Calu3 (cell line): ENCODE data around the gene IL1F10. TPM values are rescaled to one million over a fixed set of nuclear protein-coding genes. Genes with fewer than 3 reads are reported as not detected.

Experiments used
- Bru-seq: library from RNA; stranded (reverse); fragments of 400-500 nt; gene quantifications from one replicate; lab custom pipeline; 2021; lab: Mats Ljungman, UMichigan
- BruChase-seq, 2 experiments: library from RNA; stranded (reverse); fragments of 400-500 nt; gene quantifications; one replicate each; lab custom pipeline; 2021; lab: Mats Ljungman, UMichigan
- BruUV-seq: library from RNA; stranded (reverse); fragments of 400-500 nt; replicated peaks from 2 replicates; lab custom pipeline; 2021; lab: Mats Ljungman, UMichigan
- CTCF ChIA-PET: fragments of 300-600 bp; sonication (Branson Sonifier 250); formaldehyde crosslinking; loops from one replicate; lab custom pipeline; 2022; ENCODE audit warnings: antibody characterized with exemption; lab: Charles Lee
- DNase-seq: peaks from one replicate; pipeline ENCODE4 v3.0.0; 2022
- H3K27ac Mint-ChIP-seq: one replicate; pipeline ENCODE4 v1.8.0; 2022; ENCODE audit warnings: mixed read lengths; ENCODE audit not compliant: unreplicated experiment
- H3K27me3 Mint-ChIP-seq: one replicate; pipeline ENCODE4 v1.8.0; 2022; ENCODE audit warnings: mixed read lengths; ENCODE audit not compliant: unreplicated experiment
- H3K36me3 Mint-ChIP-seq: one replicate; pipeline ENCODE4 v1.8.0; 2022; ENCODE audit warnings: mild to moderate bottlenecking, moderate library complexity, mixed read lengths; ENCODE audit not compliant: insufficient read depth, unreplicated experiment
- H3K4me1 Mint-ChIP-seq: one replicate; pipeline ENCODE4 v1.8.0; 2022; ENCODE audit warnings: mild to moderate bottlenecking, low read depth, mixed read lengths; ENCODE audit not compliant: unreplicated experiment
- H3K4me3 Mint-ChIP-seq: one replicate; pipeline ENCODE4 v1.8.0; 2022; ENCODE audit warnings: mild to moderate bottlenecking, low read depth, moderate library complexity, mixed read lengths; ENCODE audit not compliant: unreplicated experiment
- H3K9me3 Mint-ChIP-seq: one replicate; pipeline ENCODE4 v1.8.0; 2022; ENCODE audit warnings: low read depth, mixed read lengths; ENCODE audit not compliant: unreplicated experiment
- intact Hi-C: fragments of 100-400 bp; cut with micrococcal nuclease; formaldehyde crosslinking; loops from one replicate; pipeline ENCODE4 v1.10.0; 2022; ENCODE audit not compliant: unreplicated experiment
- long read RNA-seq: library from polyadenylated mRNA; stranded (forward); transcript quantifications from one replicate; pipeline ENCODE4 v2.0.0, GENCODE V29; 2022
- total RNA-seq: library from RNA; stranded (reverse); gene quantifications from 2 replicates; pipeline ENCODE4 v1.2.3, GENCODE V29; 2022
- TF ChIP-seq, protein P1 (sequence below): fragments of 200-600 bp; IDR thresholded peaks from one replicate; pipeline ENCODE4 v1.8.0; 2022; ENCODE audit warnings: antibody characterized with exemption; ENCODE audit not compliant: unreplicated experiment

The IL1F10 gene, protein sequence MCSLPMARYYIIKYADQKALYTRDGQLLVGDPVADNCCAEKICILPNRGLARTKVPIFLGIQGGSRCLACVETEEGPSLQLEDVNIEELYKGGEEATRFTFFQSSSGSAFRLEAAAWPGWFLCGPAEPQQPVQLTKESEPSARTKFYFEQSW
- total RNA-seq (not detected in 2 replicates), Bru-seq, nascent RNA (percentile 8 among the genes with signal in this experiment), BruChase-seq, experiment 1, labeled RNA remaining after a 6-hour chase (not detected), BruChase-seq, experiment 2, labeled RNA remaining after a 2-hour chase (not detected)
- long read RNA-seq = 0 reads

GRCh38 chr2:113067681-113068080 lies at the start of gene IL1F10:
TSS of gene IL1F10 (plus strand) at chr2:113067970. CDS start at chr2:113072739, 4,769 bp downstream.
- Mint-ChIP-seq H3K27ac (peak within 1 kb of the TSS; percentile 77), H3K4me1 (peaks cover 30% of the 10 kb centered on the region), H3K4me3 (peak within 1 kb of the TSS; percentile 19), H3K9me3 (peaks cover 11% of the 10 kb centered on the region), H3K36me3 (peaks cover 9% of the 10 kb centered on the region), H3K27me3 (no peaks in the 10 kb centered on the region)
- no peak for DNase-seq
- intact Hi-C loops = no loop called here
- TF ChIP-seq, protein P1, sequence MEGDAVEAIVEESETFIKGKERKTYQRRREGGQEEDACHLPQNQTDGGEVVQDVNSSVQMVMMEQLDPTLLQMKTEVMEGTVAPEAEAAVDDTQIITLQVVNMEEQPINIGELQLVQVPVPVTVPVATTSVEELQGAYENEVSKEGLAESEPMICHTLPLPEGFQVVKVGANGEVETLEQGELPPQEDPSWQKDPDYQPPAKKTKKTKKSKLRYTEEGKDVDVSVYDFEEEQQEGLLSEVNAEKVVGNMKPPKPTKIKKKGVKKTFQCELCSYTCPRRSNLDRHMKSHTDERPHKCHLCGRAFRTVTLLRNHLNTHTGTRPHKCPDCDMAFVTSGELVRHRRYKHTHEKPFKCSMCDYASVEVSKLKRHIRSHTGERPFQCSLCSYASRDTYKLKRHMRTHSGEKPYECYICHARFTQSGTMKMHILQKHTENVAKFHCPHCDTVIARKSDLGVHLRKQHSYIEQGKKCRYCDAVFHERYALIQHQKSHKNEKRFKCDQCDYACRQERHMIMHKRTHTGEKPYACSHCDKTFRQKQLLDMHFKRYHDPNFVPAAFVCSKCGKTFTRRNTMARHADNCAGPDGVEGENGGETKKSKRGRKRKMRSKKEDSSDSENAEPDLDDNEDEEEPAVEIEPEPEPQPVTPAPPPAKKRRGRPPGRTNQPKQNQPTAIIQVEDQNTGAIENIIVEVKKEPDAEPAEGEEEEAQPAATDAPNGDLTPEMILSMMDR = no peak
- no TSS peak for BruUV-seq
- CTCF ChIA-PET = interaction anchor here (1.4 kb wide), 1 partner anchor 108 kb away, joined by 4 read pairs; no protein-coding TSS in a partner anchor

DNA sequence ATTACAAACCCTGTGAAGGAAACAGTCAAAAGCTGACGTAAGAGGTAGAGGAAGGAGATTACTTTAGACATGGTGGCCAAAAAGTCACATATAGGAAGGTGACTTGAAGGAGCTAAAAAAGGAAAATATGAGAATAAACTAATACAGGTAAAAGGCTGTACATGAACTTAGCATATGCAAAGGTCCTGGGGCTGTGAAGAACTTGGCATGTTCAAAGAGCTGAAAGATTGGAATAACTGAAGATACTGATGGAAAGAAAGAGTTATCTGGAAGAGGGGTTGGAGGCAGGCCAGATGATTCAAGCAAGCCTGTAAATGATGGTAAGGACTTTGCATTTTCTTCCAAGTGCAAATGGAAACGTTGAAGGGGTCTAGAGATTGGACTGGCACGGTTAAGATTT lies 49.3 kb upstream of the IL1F10 start:
- H3K4me3 Mint-ChIP-seq = no peak overlapping the region
- no peak overlapping the region for H3K27ac Mint-ChIP-seq
- peaks cover 21% of the 10 kb centered on the region for H3K27me3 Mint-ChIP-seq
- H3K9me3 Mint-ChIP-seq = peaks cover 12% of the 10 kb centered on the region
- DNase-seq = no peak
- intact Hi-C loops = no loop called here
- CTCF ChIA-PET = no interaction called here
- H3K36me3 Mint-ChIP-seq = no peaks in the 10 kb centered on the region
- H3K4me1 Mint-ChIP-seq = no peaks in the 10 kb centered on the region
- TF ChIP-seq, protein P1 = no peak
- BruUV-seq = no TSS peak

GRCh38 chr2:113021312-113021711 lies 46.5 kb upstream of the IL1F10 start:
- TF ChIP-seq, protein P1 = no peak
- BruUV-seq = no TSS peak
- H3K27me3 Mint-ChIP-seq = peaks cover 49% of the 10 kb centered on the region
- H3K36me3 Mint-ChIP-seq = no peaks in the 10 kb centered on the region
- DNase-seq = no peak
- H3K27ac Mint-ChIP-seq = no peak overlapping the region
- CTCF ChIA-PET = no interaction called here
- no peak overlapping the region for H3K4me3 Mint-ChIP-seq
- intact Hi-C loops = no loop called here
- H3K9me3 Mint-ChIP-seq = peaks cover 17% of the 10 kb centered on the region
- no peaks in the 10 kb centered on the region for H3K4me1 Mint-ChIP-seq

DNA sequence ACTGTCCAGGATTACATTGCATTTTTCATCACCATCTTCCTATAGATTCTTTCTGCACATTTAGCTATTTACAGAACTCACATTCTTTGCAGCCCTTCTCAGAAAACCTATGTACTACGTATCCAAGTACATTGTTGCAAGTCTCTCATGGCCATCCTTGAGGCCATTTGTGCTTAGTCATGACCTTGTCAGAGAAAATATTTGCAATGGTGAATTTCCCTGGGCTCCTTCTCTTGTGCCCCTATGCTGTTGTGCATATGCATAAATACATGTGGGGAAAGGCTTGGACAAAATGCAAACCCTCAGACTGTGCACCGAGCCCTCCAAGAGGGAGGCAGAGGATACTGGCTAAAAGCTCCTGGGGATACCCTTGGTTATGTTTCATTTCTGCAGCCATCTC lies 43.0 kb upstream of the IL1F10 start:
- no TSS peak for BruUV-seq
- Mint-ChIP-seq H3K36me3 (no peaks in the 10 kb centered on the region), H3K27ac (no peak overlapping the region), H3K4me1 (no peaks in the 10 kb centered on the region), H3K9me3 (peaks cover 6% of the 10 kb centered on the region), H3K4me3 (no peak overlapping the region), H3K27me3 (peaks cover 66% of the 10 kb centered on the region)
- intact Hi-C loops = no loop called here
- CTCF ChIA-PET = no interaction called here
- TF ChIP-seq, protein P1 = no peak
- no peak for DNase-seq
